ENCODE measurements around the gene TGOLN2.
A peak's percentile ranks its signal among the peaks of the same experiment; 100 is the strongest.

TGOLN2 gene

GRCh38 chr2:85308896-85309555 lies 18.8 kb downstream of the TGOLN2 start:
- DNase-seq = peak; percentile 29

- DNase-seq = no peak
Measured at GRCh38 chr2:85308201-85308600, 19.6 kb downstream of the TGOLN2 start.

- DNase-seq = no peak
Measured at GRCh38 chr2:85307527-85307897, 20.3 kb downstream of the TGOLN2 start.

GRCh38 chr2:85303780-85304531 lies 23.8 kb downstream of the TGOLN2 start:
- DNase-seq = no peak

- no peak for DNase-seq
Measured at GRCh38 chr2:85302121-85302520, 25.7 kb downstream of the TGOLN2 start.

- DNase-seq = no peak
Measured at GRCh38 chr2:85291425-85292023, 36.3 kb downstream of the TGOLN2 start.

GRCh38 chr2:85288244-85288725 lies 39.5 kb downstream of the TGOLN2 start:
- peak; percentile 50 for DNase-seq

- no peak for DNase-seq
Measured at GRCh38 chr2:85287721-85288120, 40.1 kb downstream of the TGOLN2 start.

- DNase-seq = no peak
Measured at GRCh38 chr2:85286918-85287317, 40.9 kb downstream of the TGOLN2 start.

GRCh38 chr2:85283641-85284040 lies 44.1 kb downstream of the TGOLN2 start:
- no peak for DNase-seq

- no peak for DNase-seq
Measured at GRCh38 chr2:85282914-85283313, 44.9 kb downstream of the TGOLN2 start.

GRCh38 chr2:85281553-85281952 lies 46.2 kb downstream of the TGOLN2 start:
- no peak for DNase-seq

GRCh38 chr2:85278361-85278760 lies 49.4 kb downstream of the TGOLN2 start:
- DNase-seq = peak; percentile 88

GRCh38 chr2:85277416-85278158 lies 50.2 kb downstream of the TGOLN2 start:
- peak; percentile 92 for DNase-seq

GRCh38 chr2:85276571-85277118 lies 51.1 kb downstream of the TGOLN2 start:
- DNase-seq = no peak

- DNase-seq = no peak
Measured at GRCh38 chr2:85275984-85276540, 51.7 kb downstream of the TGOLN2 start.

GRCh38 chr2:85273738-85274731 lies 53.8 kb downstream of the TGOLN2 start:
- DNase-seq = peak; percentile 77

GRCh38 chr2:85272357-85272756 lies 55.4 kb downstream of the TGOLN2 start:
- no peak for DNase-seq

- DNase-seq = no peak
Measured at GRCh38 chr2:85269959-85270358, 57.8 kb downstream of the TGOLN2 start.
